OCI-LY3 (cell line): ENCODE results near the gene ARHGAP42.

Source experiments
- H2AFZ ChIP-seq: fragments of 200-600, 300-600 bp; shearing (Covaris generic); 2 replicates; pipeline ENCODE4 v1.6.0; 2014; ENCODE audit warnings: antibody characterized with exemption, low read depth, low read length
- H3K27ac ChIP-seq: fragments of 200-600, 300-600 bp; sonication (generic); 2 replicates; pipeline ENCODE4 v1.5.1; 2014; ENCODE audit warnings: mild to moderate bottlenecking, low read length, moderate library complexity, mixed read lengths
- H3K27me3 ChIP-seq: fragments of 200-600, 300-600 bp; sonication (generic); 2 replicates; pipeline ENCODE4 v1.6.1; 2014; ENCODE audit warnings: low read depth, low read length, mixed read lengths
- H3K36me3 ChIP-seq: fragments of 200-600, 300-600 bp; sonication (generic); replicated peaks from 2 replicates; pipeline ENCODE3; 2014; ENCODE audit warnings: low read depth, low read length, mixed read lengths
- H3K4me1 ChIP-seq: fragments of 300-600, 200-600 bp; sonication (generic); 2 replicates; pipeline ENCODE4 v1.6.1; 2014; ENCODE audit warnings: low read length, mixed read lengths
- H3K4me2 ChIP-seq: fragments of 200-600, 300-600 bp; sonication (generic); 2 replicates; pipeline ENCODE4 v1.6.1; 2014; ENCODE audit warnings: low read length, mixed read lengths
- H3K4me3 ChIP-seq: fragments of 300-600, 200-600 bp; sonication (generic); 2 replicates; pipeline ENCODE4 v1.5.1; 2014; ENCODE audit warnings: antibody characterized with exemption, mild to moderate bottlenecking, low read length, moderate library complexity
- H3K79me2 ChIP-seq: fragments of 300-600, 200-600 bp; shearing (Covaris generic); 2 replicates; pipeline ENCODE4 v1.6.1; 2014; ENCODE audit warnings: mild to moderate bottlenecking, low read length, mixed read lengths
- H3K9ac ChIP-seq: fragments of 300-600, 200-600 bp; shearing (Covaris generic); 2 replicates; pipeline ENCODE4 v1.6.0; 2014; ENCODE audit warnings: mild to moderate bottlenecking, low read length, moderate library complexity
- H3K9me3 ChIP-seq: fragments of 200-600, 300-600 bp; shearing (Covaris generic); 2 replicates; pipeline ENCODE4 v1.6.1; 2014; ENCODE audit warnings: low read length, mixed read lengths; ENCODE audit not compliant: insufficient read depth
- H4K20me1 ChIP-seq: fragments of 200-600, 300-600 bp; sonication (generic); 2 replicates; pipeline ENCODE4 v1.6.1; 2016; ENCODE audit warnings: low read length, mixed read lengths; ENCODE audit not compliant: insufficient read depth
- EZH2phosphoT487 ChIP-seq: fragments of 200-600 bp; shearing (Covaris generic); IDR thresholded peaks from 2 replicates; pipeline ENCODE4 v1.6.1; 2018; ENCODE audit warnings: antibody characterized with exemption, mixed run types, low read depth
- TF ChIP-seq, protein P1 (sequence below): fragments of 200-600, 300-600 bp; sonication (generic); IDR thresholded peaks from 2 replicates; pipeline ENCODE4 v1.5.1; 2014; ENCODE audit warnings: antibody characterized with exemption, low read length, low read depth

Gene ARHGAP42

DNA sequence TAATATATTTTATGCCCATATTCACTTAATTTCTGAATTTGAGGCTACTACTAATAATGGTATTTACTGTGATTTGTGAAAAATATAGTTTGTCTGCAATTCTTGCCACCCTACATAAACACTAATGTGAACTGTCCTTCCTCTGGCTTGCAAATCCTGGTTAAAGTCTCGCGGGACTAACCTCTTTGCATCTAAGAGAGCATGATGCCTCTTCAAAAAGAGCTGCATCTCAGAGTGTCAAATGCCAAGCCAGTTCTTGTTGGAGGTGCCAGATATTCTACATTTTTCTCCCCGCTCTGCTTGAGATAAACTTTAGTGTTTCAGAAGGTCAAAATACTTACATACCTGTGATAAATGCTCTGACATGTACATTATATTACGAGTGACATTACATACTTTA, 2.1 kb downstream of the ARHGAP42 start:
- Histone ChIP-seq H2AFZ (no peak overlapping the region), H3K9ac (peak overlapping the region; percentile 90; the same call in 1 of the 2 replicates), H3K79me2 (peaks cover 26% of the 10 kb centered on the region), H3K4me2 (peak overlapping the region; percentile 97), H3K27me3 (no peaks in the 10 kb centered on the region), H3K36me3 (no peaks in the 10 kb centered on the region), H3K27ac (no peak overlapping the region), H4K20me1 (no peaks in the 10 kb centered on the region), H3K4me3 (peak overlapping the region; percentile 92), H3K4me1 (peaks cover 32% of the 10 kb centered on the region), H3K9me3 (no peaks in the 10 kb centered on the region)
- TF ChIP-seq, protein P1, sequence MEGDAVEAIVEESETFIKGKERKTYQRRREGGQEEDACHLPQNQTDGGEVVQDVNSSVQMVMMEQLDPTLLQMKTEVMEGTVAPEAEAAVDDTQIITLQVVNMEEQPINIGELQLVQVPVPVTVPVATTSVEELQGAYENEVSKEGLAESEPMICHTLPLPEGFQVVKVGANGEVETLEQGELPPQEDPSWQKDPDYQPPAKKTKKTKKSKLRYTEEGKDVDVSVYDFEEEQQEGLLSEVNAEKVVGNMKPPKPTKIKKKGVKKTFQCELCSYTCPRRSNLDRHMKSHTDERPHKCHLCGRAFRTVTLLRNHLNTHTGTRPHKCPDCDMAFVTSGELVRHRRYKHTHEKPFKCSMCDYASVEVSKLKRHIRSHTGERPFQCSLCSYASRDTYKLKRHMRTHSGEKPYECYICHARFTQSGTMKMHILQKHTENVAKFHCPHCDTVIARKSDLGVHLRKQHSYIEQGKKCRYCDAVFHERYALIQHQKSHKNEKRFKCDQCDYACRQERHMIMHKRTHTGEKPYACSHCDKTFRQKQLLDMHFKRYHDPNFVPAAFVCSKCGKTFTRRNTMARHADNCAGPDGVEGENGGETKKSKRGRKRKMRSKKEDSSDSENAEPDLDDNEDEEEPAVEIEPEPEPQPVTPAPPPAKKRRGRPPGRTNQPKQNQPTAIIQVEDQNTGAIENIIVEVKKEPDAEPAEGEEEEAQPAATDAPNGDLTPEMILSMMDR: no peak
- TF ChIP-seq EZH2phosphoT487: no peak

- H3K4me3 ChIP-seq: no peak overlapping the region
- no peaks in the 10 kb centered on the region for H3K9me3 ChIP-seq
- no peak overlapping the region for H2AFZ ChIP-seq
- TF ChIP-seq, protein P1: no peak
- TF ChIP-seq EZH2phosphoT487: no peak
- no peak overlapping the region for H3K4me2 ChIP-seq
- H3K4me1 ChIP-seq: peaks cover 9% of the 10 kb centered on the region
- H3K27me3 ChIP-seq: no peaks in the 10 kb centered on the region
- no peak overlapping the region for H3K9ac ChIP-seq
- H3K79me2 ChIP-seq: peaks cover 26% of the 10 kb centered on the region
- no peaks in the 10 kb centered on the region for H4K20me1 ChIP-seq
- H3K27ac ChIP-seq: no peak overlapping the region
- no peaks in the 10 kb centered on the region for H3K36me3 ChIP-seq
Observed at GRCh38 chr11:100691896-100692653, 5.0 kb downstream of the ARHGAP42 start.

DNA sequence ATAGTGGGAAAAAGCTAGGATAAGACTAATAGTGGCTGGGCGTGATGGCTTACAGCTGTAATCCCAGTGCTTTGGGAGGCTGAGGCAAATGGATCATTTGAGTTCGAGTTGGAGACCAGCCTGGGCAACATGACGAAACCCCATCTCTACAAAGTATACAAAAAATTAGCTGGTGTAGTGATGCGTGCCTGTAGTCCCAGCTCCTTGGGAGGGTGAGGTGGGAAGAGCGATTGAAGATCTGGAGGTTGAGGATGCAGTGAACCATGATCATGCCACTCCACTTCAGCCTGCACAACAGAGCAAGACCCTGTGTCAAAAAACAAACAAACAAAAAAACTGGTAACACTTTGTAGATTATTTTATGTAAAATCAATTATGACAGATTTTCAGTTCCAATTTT, 8.8 kb downstream of the ARHGAP42 start:
- Histone ChIP-seq H3K36me3 (peaks cover under 1% of the 10 kb centered on the region), H3K4me2 (no peak overlapping the region), H3K79me2 (0 out of 2 replicates have a peak, but pooled peaks cover 3% of the 10 kb centered on the region), H2AFZ (no peak overlapping the region), H4K20me1 (no peaks in the 10 kb centered on the region), H3K4me1 (0 out of 2 replicates have a peak, but pooled peaks cover 3% of the 10 kb centered on the region), H3K9me3 (no peaks in the 10 kb centered on the region), H3K4me3 (no peak overlapping the region), H3K27me3 (no peaks in the 10 kb centered on the region), H3K9ac (no peak overlapping the region), H3K27ac (no peak overlapping the region)
- no peak for TF ChIP-seq EZH2phosphoT487

DNA sequence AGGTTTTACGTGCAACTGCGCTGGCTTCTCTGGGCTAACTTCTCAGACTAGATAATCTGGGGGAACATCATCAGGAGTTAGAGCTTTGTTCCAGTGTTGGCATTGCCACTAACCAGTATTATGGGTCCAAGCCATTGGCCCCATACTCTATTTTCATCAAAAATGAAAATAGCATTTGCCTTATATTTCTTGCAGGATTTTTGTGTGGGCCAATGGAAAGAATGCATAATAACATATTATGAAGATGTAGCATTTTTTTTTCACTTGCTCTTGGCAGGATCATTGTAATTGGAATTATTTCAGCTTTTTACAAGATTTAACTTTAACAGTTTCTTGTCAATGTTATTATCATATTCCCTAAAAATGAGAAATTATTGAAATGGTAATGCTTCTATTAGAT, 16.1 kb downstream of the ARHGAP42 start:
- H3K9me3 ChIP-seq: no peaks in the 10 kb centered on the region
- H3K27ac ChIP-seq: no peak overlapping the region
- no peak overlapping the region for H3K4me3 ChIP-seq
- H3K9ac ChIP-seq: no peak overlapping the region
- no peaks in the 10 kb centered on the region for H3K27me3 ChIP-seq
- no peak overlapping the region for H3K4me2 ChIP-seq
- H3K36me3 ChIP-seq: peaks cover 9% of the 10 kb centered on the region
- H4K20me1 ChIP-seq: no peaks in the 10 kb centered on the region
- no peak overlapping the region for H2AFZ ChIP-seq
- TF ChIP-seq, protein P1: no peak
- TF ChIP-seq EZH2phosphoT487: no peak
- peaks cover 32% of the 10 kb centered on the region for H3K4me1 ChIP-seq
- H3K79me2 ChIP-seq: peaks cover 26% of the 10 kb centered on the region
